SK-N-SH treated with all-trans-retinoic acid at 6 μM for 48 hours (cell line): Measurements from ENCODE around the gene HHIPL1.

ENCODE experiments used
- ATAC-seq: fragments of 200-7000 bp; cut with Tn5 transposase; 3 replicates; pipeline ENCODE4 v1.9.1; 2020; ENCODE audit warnings: mild to moderate bottlenecking, moderate library complexity
- ARNTL ChIP-seq: fragments of 450-650 bp; formaldehyde crosslinking; IDR thresholded peaks from 2 replicates; pipeline ENCODE4 v1.5.0; 2020; ENCODE audit warnings: low read depth, mild to moderate bottlenecking, moderate library complexity, borderline replicate concordance
- BACH2 ChIP-seq: fragments of 250-450 bp; sonication (Bioruptor Pico); IDR thresholded peaks from 2 replicates; pipeline ENCODE4 v1.9.0; 2021; ENCODE audit warnings: mild to moderate bottlenecking, borderline replicate concordance
- CREB5 ChIP-seq: fragments of 250-450 bp; sonication (Bioruptor Pico); IDR thresholded peaks from 2 replicates; pipeline ENCODE4 v1.5.1; 2020; ENCODE audit warnings: low read depth, mild to moderate bottlenecking, moderate library complexity
- CSDC2 ChIP-seq: fragments of 250-450 bp; sonication (Bioruptor Pico); IDR thresholded peaks from 2 replicates; pipeline ENCODE4 v1.5.0; 2020; ENCODE audit warnings: mild to moderate bottlenecking, moderate library complexity
- CSRNP3 ChIP-seq: fragments of 250-450 bp; sonication (Bioruptor Pico); IDR thresholded peaks from 2 replicates; pipeline ENCODE4 v1.5.1; 2021; ENCODE audit warnings: mild to moderate bottlenecking, moderate library complexity
- ESRRG ChIP-seq: fragments of 250-450 bp; sonication (Bioruptor Pico); IDR thresholded peaks from 2 replicates; pipeline ENCODE4 v1.6.1; 2021; ENCODE audit warnings: mild to moderate bottlenecking
- GLIS3 ChIP-seq: fragments of 250-450 bp; sonication (Bioruptor Pico); IDR thresholded peaks from 2 replicates; pipeline ENCODE4 v1.5.0; 2020; ENCODE audit warnings: mild to moderate bottlenecking, moderate library complexity
- ISL1 ChIP-seq: fragments of 250-450 bp; sonication (Bioruptor Pico); IDR thresholded peaks from 2 replicates; pipeline ENCODE4 v2.1.2; 2022; ENCODE audit warnings: mild to moderate bottlenecking, moderate library complexity
- PATZ1 ChIP-seq: fragments of 250-450 bp; sonication (Bioruptor Pico); IDR thresholded peaks from 2 replicates; pipeline ENCODE4 v1.8.0; 2020; ENCODE audit warnings: mild to moderate bottlenecking, moderate library complexity, borderline replicate concordance
- POU6F1 ChIP-seq: fragments of 250-450 bp; sonication (Bioruptor Pico); IDR thresholded peaks from 2 replicates; pipeline ENCODE4 v1.8.0; 2021; ENCODE audit warnings: low read depth, mild to moderate bottlenecking, moderate library complexity, borderline replicate concordance
- PPARA ChIP-seq: fragments of 250-450 bp; sonication (Bioruptor Pico); IDR thresholded peaks from 2 replicates; pipeline ENCODE4 v1.5.0; 2020; ENCODE audit warnings: mild to moderate bottlenecking, borderline replicate concordance
- RARB ChIP-seq: fragments of 250-450 bp; sonication (Bioruptor Pico); IDR thresholded peaks from 2 replicates; pipeline ENCODE4 v1.8.0; 2021; ENCODE audit warnings: mild to moderate bottlenecking, moderate library complexity
- SNAI2 ChIP-seq: fragments of 250-450 bp; sonication (Bioruptor Pico); IDR thresholded peaks from 2 replicates; pipeline ENCODE4 v1.5.0; 2020; ENCODE audit warnings: mild to moderate bottlenecking, moderate library complexity
- TCF4 ChIP-seq: fragments of 250-450 bp; sonication (Bioruptor Pico); IDR thresholded peaks from 2 replicates; pipeline ENCODE4 v1.8.0; 2021; ENCODE audit warnings: mild to moderate bottlenecking, moderate library complexity, borderline replicate concordance
- TOX ChIP-seq: fragments of 250-450 bp; sonication (Bioruptor Pico); IDR thresholded peaks from 2 replicates; pipeline ENCODE4 v1.8.0; 2021; ENCODE audit warnings: mild to moderate bottlenecking, moderate library complexity, borderline replicate concordance
- TSHZ2 ChIP-seq: fragments of 250-450 bp; sonication (Bioruptor Pico); IDR thresholded peaks from 2 replicates; pipeline ENCODE4 v1.5.0; 2020; ENCODE audit warnings: mild to moderate bottlenecking, moderate library complexity
- ZC3H10 ChIP-seq: fragments of 250-450 bp; sonication (Bioruptor Pico); IDR thresholded peaks from 2 replicates; pipeline ENCODE4 v1.5.1; 2021; ENCODE audit warnings: mild to moderate bottlenecking, moderate library complexity
- ZFP3 ChIP-seq: fragments of 250-450 bp; sonication (Bioruptor Pico); IDR thresholded peaks from 2 replicates; pipeline ENCODE4 v1.5.0; 2020; ENCODE audit warnings: mild to moderate bottlenecking, moderate library complexity
- ZFP30 ChIP-seq: fragments of 450-650 bp; formaldehyde crosslinking; IDR thresholded peaks from 2 replicates; pipeline ENCODE4 v1.5.0; 2022; ENCODE audit warnings: mild to moderate bottlenecking, moderate library complexity
- ZNF565 ChIP-seq: fragments of 450-650 bp; formaldehyde crosslinking; conservative IDR thresholded peaks from 2 replicates; pipeline ENCODE4 v1.5.0; 2020; ENCODE audit warnings: low read depth, mild to moderate bottlenecking, moderate library complexity
- ZNF70 ChIP-seq: fragments of 450-650 bp; formaldehyde crosslinking; IDR thresholded peaks from 2 replicates; pipeline ENCODE4 v1.5.0; 2020; ENCODE audit warnings: mild to moderate bottlenecking, moderate library complexity
- ZNF8 ChIP-seq: fragments of 450-650 bp; formaldehyde crosslinking; IDR thresholded peaks from 2 replicates; pipeline ENCODE4 v1.5.0; 2020; ENCODE audit warnings: mild to moderate bottlenecking, moderate library complexity

Gene HHIPL1

GRCh38 chr14:99675951-99676350 lies 31.0 kb downstream of the HHIPL1 start:
- no peak for ATAC-seq
- no peak for TF ChIP-seq TOX (CRISPR knock-in tag)
- no peak for TF ChIP-seq CSDC2 (CRISPR knock-in tag)
- TF ChIP-seq ZFP3, result no peak
- no peak for TF ChIP-seq POU6F1 (CRISPR knock-in tag)
- no peak for TF ChIP-seq PATZ1 (CRISPR knock-in tag)
- TF ChIP-seq TCF4 (CRISPR knock-in tag), result no peak
- TF ChIP-seq CREB5, result no peak
- TF ChIP-seq ZNF70 (CRISPR knock-in tag), result no peak

- no peak for ATAC-seq
- no peak for TF ChIP-seq ARNTL (CRISPR knock-in tag)
- TF ChIP-seq POU6F1 (CRISPR knock-in tag), result no peak
- no peak for TF ChIP-seq RARB
- no peak for TF ChIP-seq CSDC2 (CRISPR knock-in tag)
- no peak for TF ChIP-seq BACH2 (CRISPR knock-in tag)
- no peak for TF ChIP-seq ESRRG (CRISPR knock-in tag)
- TF ChIP-seq ZFP30 (CRISPR knock-in tag), result no peak
- TF ChIP-seq ZNF70 (CRISPR knock-in tag), result no peak
- TF ChIP-seq ISL1, result no peak
- no peak for TF ChIP-seq CSRNP3 (CRISPR knock-in tag)
- no peak for TF ChIP-seq ZC3H10 (CRISPR knock-in tag)
- TF ChIP-seq TSHZ2 (CRISPR knock-in tag), result no peak
- TF ChIP-seq ZNF565, result no peak
- no peak for TF ChIP-seq ZNF8 (CRISPR knock-in tag)
- no peak for TF ChIP-seq CREB5
- TF ChIP-seq SNAI2 (CRISPR knock-in tag), result no peak
- no peak for TF ChIP-seq GLIS3 (CRISPR knock-in tag)
- TF ChIP-seq PPARA, result no peak
- TF ChIP-seq PATZ1 (CRISPR knock-in tag), result no peak
Observed at GRCh38 chr14:99676657-99677056, 31.7 kb downstream of the HHIPL1 start.
